ENCODE results near the gene CANX.
"Not testable (repeated sequence)": the region's sequence is repeated elsewhere in the genome, so short reads cannot be mapped to it uniquely, and the experiment has no call there.

The CANX gene

GRCh38 chr5:179697993-179698934, 503 bp upstream of the CANX start:
- peak; percentile 97 for DNase-seq (ENCODE audit: extremely low read depth in 1 of 2, low read depth in 1 of 2)

GRCh38 chr5:179699616-179700237, 960 bp downstream of the CANX start:
- no peak for DNase-seq (ENCODE audit: extremely low read depth in 1 of 2, low read depth in 1 of 2)

GRCh38 chr5:179700401-179700918, 1.7 kb downstream of the CANX start:
- DNase-seq (ENCODE audit: extremely low read depth in 1 of 2, low read depth in 1 of 2) = no peak

- DNase-seq (ENCODE audit: extremely low read depth in 1 of 2, low read depth in 1 of 2) = no peak
Observed at GRCh38 chr5:179716286-179716685, 17.5 kb downstream of the CANX start.

DNA sequence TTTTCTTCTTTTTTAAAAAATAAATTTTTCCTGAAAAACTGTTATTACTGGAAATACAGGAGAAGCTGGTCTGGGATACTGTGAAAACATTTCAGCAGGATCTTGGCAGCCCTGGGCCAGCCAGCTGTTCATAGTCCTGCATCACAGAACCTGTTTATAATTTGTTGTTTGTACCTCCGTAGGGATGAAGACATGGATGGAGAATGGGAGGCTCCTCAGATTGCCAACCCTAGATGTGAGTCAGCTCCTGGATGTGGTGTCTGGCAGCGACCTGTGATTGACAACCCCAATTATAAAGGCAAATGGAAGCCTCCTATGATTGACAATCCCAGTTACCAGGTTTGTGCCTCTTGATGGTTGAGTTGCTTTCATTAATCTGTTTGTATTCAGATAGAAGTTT, 21.5 kb downstream of the CANX start:
- DNase-seq (ENCODE audit: extremely low read depth in 1 of 2, low read depth in 1 of 2) = no peak

DNA sequence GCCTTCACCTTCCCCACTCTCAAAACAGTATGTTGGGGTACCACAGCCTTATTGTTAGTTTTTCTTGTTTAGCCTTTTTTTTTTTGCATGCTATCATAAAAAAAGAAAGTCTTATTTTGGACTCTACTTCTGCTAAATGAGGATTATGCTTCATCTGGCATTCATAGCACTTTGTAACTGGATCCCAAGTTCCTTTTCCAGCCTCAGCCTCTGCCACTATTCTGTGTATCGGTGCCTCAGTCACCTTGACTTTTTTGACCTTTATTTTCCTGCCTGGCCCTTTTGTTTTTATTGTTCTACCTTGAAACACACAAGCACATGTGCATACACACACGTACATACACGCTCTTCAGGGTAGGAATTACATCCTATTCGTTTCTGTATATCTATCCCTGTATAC, 25.4 kb downstream of the CANX start:
- DNase-seq (ENCODE audit: extremely low read depth in 1 of 2, low read depth in 1 of 2) = no peak

- DNase-seq (ENCODE audit: extremely low read depth in 1 of 2, low read depth in 1 of 2) = no peak
Observed at GRCh38 chr5:179727106-179727505, 28.3 kb downstream of the CANX start.

DNA sequence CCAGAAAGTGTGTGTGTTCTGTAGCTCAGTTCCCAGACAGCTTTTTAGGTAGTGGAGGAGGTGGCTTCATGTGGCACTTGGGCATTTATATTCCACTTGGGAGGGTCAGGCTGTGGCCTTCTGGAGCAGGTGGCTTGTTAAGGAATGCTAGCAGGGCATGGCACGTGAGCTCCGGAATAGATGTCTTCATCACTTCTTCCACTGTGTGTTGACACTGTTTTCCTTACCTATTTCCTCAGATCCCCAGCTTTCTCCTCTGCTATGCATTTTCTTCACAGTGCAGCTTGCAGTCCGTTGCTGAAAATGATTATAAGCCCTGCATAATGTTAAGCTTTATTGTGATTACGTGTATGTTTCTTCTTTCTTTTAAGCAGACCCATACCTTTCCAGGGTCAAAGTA, 30.5 kb downstream of the CANX start:
- DNase-seq (ENCODE audit: extremely low read depth in 1 of 2, low read depth in 1 of 2) = no peak

- no peak for DNase-seq (ENCODE audit: extremely low read depth in 1 of 2, low read depth in 1 of 2)
Observed at GRCh38 chr5:179729727-179730126, 31.0 kb downstream of the CANX start.

DNA sequence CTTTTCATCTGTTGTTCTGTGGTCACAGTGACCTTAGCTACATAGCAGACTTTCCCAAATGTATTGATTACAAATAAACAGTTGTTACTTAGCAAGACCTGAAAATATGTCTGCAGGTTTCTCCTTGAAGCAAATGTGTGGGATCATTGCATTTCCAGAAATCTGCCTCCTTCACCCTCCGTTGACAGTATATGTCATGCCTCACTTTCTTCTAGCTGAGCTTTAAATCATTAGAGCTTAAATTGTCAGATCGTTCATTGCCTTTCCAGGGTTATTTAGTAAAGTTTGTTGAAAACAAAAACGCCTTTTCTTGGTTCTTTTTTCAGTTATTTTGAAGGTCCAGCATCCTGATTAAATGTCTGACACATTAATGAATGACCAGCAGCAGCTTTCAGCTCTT, 31.6 kb downstream of the CANX start:
- DNase-seq (ENCODE audit: extremely low read depth in 1 of 2, low read depth in 1 of 2) = no peak

DNA sequence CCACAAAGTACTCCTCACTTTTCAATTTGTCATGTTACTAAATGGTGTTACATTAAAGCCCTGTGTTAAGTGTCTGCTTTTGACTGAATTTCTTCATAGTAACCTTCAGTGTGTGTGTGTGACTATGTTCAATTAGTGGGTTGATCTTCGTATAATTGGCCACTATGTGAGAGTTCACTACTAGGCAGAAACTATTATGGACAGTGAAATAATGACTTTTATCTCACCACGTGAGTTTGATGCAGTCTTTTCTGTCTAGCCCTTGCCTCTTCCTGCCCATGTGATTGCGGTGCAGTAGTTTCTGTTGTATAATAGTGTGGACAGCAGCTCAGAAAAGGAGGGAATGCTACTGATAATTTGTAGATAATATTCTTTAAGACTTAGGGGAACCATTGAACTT, 32.1 kb downstream of the CANX start:
- no peak for DNase-seq (ENCODE audit: extremely low read depth in 1 of 2, low read depth in 1 of 2)

DNA sequence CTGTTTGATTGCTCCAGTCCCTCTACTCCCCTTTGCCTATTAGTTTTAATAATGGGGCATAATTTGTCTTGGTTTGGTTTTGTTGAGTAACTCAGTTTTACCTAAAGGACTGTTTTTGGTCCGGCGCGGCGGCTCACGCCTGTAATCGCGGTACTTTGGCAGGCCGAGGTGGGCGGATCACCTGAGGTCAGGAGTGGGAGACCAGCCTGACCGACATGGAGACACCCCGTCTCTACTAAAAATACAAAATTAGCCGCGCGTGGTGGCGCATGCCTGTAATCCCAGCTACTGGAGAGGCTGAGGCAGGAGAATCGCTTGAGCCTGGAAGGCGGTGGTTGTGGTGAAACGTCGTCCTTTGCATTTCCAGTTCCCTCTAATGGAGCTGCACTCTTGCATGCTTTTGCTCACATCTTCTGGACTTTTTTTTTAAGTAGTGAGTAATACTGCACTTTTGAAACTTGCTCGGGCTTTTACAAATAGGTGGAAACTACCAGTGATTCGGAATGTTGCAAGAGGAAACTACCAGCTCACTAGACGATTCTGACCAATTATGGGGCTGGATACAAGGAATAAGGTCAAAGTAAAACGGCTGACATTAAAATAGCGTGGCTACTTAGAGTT, 33.1 kb downstream of the CANX start:
- DNase-seq (ENCODE audit: extremely low read depth in 1 of 2, low read depth in 1 of 2) = no peak

DNA sequence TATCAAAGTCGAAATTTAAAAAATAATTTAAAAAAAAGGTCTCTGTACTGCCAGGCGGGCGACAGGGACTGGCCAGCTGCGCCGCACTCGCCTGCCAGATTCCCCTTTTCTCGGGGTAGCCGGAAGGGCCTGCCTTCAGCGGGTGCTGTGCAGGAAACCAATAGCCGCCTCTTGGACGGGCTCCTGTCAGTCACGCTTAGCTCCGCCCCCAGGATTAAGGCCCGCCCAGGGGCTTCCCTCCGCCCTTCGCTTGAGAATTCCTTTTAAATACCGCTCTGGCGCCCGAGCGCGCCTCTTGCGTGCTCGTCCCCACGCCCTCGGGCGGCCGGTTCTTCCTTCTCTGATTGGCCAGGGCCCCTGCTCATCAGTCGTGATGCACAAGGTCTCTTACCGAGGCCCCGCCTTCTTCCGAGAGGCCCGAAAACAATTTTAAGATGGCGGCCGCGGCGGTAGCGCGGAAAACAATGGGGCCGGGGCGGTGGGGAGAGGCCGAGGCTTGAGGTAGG, 33.7 kb downstream of the CANX start, which contains the start of gene MAML1:
Gene MAML1 (plus strand): TSS at position 411 of the 506 bp plus-strand sequence. CDS start 291 bp downstream, outside the sequence.
- peak; percentile 98 for DNase-seq (ENCODE audit: extremely low read depth in 1 of 2, low read depth in 1 of 2)

DNA sequence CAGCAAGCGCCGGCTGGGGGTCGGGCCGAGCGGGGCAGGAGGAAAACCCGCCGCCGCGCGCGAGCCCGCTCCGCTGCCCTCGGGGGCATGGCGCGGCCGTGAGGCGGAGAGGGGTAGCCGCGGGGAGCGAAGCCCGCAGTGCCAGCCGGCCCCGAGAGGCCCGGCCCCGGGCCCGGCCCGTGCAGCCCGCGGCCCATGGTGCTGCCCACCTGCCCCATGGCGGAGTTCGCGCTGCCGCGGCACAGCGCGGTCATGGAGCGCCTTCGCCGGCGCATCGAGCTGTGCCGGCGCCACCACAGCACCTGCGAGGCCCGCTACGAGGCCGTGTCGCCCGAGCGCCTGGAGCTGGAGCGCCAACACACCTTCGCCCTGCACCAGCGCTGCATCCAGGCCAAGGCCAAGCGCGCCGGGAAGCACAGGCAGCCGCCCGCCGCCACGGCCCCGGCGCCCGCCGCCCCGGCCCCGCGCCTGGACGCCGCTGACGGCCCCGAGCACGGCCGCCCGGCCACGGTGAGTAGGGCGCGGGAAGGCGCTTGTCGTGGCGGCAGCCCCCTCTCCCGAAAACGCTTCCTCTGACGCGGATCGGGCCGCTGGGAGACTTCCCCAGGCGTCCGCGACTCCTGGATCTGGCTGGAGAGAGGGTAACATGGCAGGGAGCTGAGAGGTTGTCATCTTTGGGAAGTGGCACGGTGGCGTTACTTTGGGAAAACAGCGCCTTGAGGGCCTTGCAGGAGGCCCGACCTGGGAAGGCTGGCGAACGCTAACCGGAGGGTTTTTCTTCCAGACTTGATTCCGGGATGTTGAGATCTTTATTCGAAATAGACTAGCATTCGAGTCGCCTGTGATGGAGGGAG, 34.4 kb downstream of the CANX start:
- DNase-seq (ENCODE audit: extremely low read depth in 1 of 2, low read depth in 1 of 2) = no peak

- no peak for DNase-seq (ENCODE audit: extremely low read depth in 1 of 2, low read depth in 1 of 2)
Observed at GRCh38 chr5:179733772-179734126, 35.0 kb downstream of the CANX start.

- DNase-seq (ENCODE audit: extremely low read depth in 1 of 2, low read depth in 1 of 2) = no peak
Observed at GRCh38 chr5:179734536-179735164, 35.9 kb downstream of the CANX start.

GRCh38 chr5:179738742-179739141, 40.0 kb downstream of the CANX start:
- no peak for DNase-seq (ENCODE audit: extremely low read depth in 1 of 2, low read depth in 1 of 2)

GRCh38 chr5:179744106-179744505, 45.3 kb downstream of the CANX start:
- not testable (repeated sequence) for DNase-seq (ENCODE audit: extremely low read depth in 1 of 2, low read depth in 1 of 2)

DNA sequence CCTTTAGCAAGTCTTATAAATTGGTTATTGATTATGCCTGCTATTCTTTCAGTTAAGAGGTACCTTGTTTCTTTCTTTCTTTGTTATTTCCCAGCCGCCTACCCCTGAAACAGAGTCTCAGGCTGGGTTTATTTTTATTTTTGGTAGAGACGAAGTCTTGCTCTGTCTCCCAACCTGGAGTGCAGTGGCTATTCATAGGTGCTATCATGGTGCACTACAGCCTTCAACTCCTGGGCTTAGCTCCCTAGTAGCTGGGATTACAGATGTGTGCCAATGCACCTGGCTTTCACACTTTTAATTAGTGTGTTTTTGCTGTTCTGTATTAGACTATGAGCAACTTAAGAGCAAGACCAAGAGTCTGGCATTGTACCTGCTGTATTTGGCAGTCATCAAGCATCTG, 48.1 kb downstream of the CANX start:
- no peak for DNase-seq (ENCODE audit: extremely low read depth in 1 of 2, low read depth in 1 of 2)

- DNase-seq (ENCODE audit: extremely low read depth in 1 of 2, low read depth in 1 of 2) = no peak
Observed at GRCh38 chr5:179747811-179748210, 49.0 kb downstream of the CANX start.

Measured in activated CD8-positive, alpha-beta memory T cell treated with anti-CD3 and anti-CD28 coated beads for 1 hour (primary cell).